HG03354 (cell line): ENCODE measurements around the gene OR4D11.
"Not testable (repeated sequence)": the region's sequence is repeated elsewhere in the genome, so short reads cannot be mapped to it uniquely, and the experiment has no call there.

Experiments used
- ATAC-seq: cut with Tn5 transposase; IDR thresholded peaks from one replicate; pipeline ENCODE4 v1.9.1; 2021; ENCODE audit warnings: mild to moderate bottlenecking; ENCODE audit not compliant: unreplicated experiment, poor library complexity, severe bottlenecking

Gene OR4D11

DNA sequence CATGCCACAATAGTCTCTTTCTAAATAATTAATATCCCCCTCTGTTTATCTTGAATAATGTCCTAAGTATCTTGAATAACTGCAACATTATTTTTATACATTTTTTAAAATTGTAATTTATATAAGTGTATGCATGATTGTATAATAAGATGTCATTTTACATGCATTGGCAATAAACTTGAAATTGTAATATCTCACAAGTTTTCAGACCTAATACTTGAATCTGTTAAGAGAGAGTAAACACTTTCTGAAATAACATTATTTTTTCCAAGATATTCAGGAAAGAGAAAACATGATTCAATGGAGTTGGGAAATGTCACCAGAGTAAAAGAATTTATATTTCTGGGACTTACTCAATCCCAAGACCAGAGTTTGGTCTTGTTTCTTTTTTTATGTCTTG lies at the start of gene OR4D11:
OR4D11 (plus strand) TSS at position 301 of the 400 bp plus-strand sequence; CDS start at position 301, 0 bp downstream.
- no peak for ATAC-seq

DNA sequence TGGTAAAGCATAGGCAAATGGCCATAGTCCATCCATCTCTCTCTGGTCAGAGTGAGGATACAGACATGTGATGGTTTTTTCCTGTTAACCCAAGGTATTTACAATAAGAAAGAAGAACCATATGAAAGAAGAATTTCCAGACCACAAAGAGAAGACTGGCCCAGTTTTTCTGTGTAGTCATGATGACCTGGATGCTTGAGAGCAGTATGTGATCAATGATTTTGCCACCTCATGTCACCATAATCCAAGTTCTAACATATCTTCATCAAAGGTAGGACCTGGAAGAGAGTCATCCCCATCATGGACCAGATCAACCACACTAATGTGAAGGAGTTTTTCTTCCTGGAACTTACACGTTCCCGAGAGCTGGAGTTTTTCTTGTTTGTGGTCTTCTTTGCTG lies 46.7 kb upstream of the OR4D11 start, which contains the start of gene OR4D6:
OR4D6 (plus strand) TSS at position 301 of the 400 bp plus-strand sequence; CDS start at position 301, 0 bp downstream.
- ATAC-seq: no peak

- ATAC-seq: no peak
Measured at GRCh38 chr11:59459916-59460315, 43.5 kb upstream of the OR4D11 start.

GRCh38 chr11:59463190-59463641 lies 40.2 kb upstream of the OR4D11 start:
- no peak for ATAC-seq

- no peak for ATAC-seq
Measured at GRCh38 chr11:59473015-59473414, 30.4 kb upstream of the OR4D11 start, which contains the start of gene OR4D10. OR4D10 (plus strand) TSS chr11:59473315; CDS start chr11:59477430, 4,115 bp downstream.

- no peak for ATAC-seq
Measured at GRCh38 chr11:59475176-59475575, 28.2 kb upstream of the OR4D11 start.

- no peak for ATAC-seq
Measured at GRCh38 chr11:59479906-59480305, 23.5 kb upstream of the OR4D11 start.

DNA sequence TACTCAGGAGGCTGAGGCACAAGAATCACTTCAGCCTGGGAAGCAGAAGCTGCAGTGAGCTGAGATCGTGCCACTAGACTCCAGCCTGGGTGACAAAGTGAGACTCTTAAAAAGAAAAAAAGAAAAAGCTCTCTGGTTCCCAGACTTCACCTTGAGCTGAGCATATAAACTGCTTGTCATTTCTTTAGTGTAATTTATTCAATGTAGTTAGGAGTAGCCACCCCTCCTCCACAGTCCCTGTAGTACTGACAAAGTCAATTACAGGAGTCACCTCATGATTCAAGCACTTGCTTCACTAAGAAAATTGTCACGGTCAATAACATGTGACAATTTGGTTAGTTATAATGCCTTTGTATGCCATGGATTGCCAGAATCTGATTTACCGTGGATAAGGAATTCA lies 23.0 kb upstream of the OR4D11 start:
- ATAC-seq: no peak

GRCh38 chr11:59501931-59502330 lies 1.4 kb upstream of the OR4D11 start:
- no peak for ATAC-seq

DNA sequence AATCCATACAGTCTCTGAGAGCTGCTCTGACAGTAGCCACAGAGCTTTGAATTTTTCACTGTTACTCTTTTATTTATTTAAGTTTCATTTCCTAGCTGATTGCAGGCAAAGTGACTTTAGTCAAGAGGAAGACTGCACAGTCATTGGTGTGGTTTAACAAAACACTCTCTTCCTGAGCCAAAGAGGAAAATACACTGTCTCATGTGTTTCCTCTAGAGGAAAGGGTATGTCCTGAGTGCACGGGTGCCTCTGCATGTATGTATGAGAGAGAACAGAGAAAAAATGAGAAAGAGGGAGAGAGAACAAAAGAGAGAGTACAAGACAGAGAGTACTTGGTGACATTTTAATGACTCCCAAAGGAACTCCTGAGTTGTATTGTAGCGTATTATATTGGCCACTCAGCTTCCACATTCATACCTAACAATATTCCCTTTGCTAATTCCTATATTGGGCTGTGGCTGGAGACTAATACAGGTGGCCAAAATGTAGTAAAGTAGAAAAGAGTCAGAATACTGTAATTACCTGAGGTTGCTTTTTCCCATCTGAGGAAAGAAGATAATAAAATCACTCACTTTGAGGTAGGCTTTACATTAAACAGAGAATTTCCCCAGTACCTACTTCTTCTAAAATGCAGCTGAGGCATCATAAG lies 7.7 kb downstream of the OR4D11 start, which contains the start of gene OR4D9:
OR4D9 (plus strand) TSS at position 599 of the 649 bp plus-strand sequence. CDS start 3,374 bp downstream, outside the sequence.
- ATAC-seq: no peak

DNA sequence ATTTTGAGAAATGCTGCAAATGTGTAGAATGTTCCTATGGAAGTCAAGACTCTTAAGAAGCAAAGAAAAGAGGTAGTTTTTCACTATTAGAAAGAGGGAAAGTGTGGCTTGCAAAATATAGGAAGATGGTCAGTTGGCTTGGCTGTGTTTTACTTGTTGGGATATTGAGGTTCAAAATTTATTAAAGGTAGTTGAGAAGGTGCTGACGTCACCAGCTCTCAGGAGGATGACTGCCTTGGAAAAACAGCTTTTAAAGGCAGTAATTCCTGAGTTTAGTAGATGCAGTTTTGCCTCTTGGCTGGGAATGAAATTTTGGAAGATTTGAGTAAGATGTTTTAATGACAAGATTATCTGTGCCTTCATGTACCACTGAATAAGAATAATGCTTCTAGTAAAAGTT lies 8.3 kb downstream of the OR4D11 start:
- no peak for ATAC-seq

- ATAC-seq: not testable (repeated sequence)
Measured at GRCh38 chr11:59520139-59520538, 16.8 kb downstream of the OR4D11 start.

GRCh38 chr11:59520741-59521140 lies 17.4 kb downstream of the OR4D11 start:
- no peak for ATAC-seq

DNA sequence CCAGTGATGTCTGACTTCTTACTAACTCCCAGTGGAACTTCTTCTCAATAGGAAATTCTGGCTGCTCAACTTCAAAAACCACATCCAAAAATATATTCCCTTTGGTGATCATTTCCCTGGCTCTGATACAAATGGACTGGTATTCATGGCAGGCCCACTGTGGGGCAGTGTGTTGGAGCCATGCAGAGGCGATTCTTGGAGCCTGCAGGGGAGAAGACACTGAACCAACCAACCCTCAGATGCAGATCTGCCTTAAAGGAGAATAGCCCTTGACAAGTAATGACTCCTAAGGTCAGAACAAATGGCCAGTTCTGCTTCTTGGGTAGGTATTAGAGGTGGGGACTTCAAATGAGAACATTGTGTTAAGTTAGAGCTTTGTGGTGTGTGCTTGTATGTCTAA lies 20.2 kb downstream of the OR4D11 start:
- ATAC-seq: no peak

GRCh38 chr11:59528711-59529110 lies 25.3 kb downstream of the OR4D11 start:
- ATAC-seq: no peak

DNA sequence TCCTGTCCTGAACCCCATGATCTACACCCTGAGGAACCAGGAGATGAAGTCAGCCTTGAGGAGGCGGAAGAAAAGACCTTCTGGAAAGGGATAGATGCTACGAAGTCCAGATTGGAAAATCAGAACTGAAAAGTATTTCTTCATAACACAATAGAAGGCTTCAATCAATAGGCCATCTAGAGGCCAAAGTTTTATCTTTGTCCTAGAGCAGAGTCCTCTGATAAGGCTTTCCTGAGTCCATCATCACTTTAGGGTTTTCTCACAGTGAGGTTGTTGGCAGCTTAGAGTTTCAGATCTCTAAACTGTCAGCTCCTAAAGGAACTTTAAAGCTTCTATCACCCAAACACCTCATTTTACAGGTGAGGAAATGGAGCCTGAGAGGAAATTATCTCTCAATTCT lies 29.2 kb downstream of the OR4D11 start:
- no peak for ATAC-seq

DNA sequence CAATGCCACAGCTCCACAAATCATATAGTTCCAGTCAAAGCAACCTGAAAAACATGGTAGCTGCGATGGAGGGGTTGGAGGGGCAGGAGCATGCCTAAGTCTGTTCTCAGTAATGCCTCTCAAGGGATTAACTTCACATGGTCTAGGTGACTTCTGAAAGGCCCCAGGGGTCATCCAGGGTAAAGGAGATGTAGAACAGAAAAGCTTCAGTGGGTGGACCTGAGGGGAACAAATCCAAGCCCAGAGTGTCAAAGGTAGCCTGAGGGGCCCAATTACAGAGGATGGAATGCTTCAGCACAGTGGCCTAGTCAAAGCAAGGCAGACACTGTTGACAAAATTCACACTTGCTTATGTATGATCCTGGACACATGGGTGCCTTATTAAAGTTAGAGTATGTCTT lies 31.3 kb downstream of the OR4D11 start:
- ATAC-seq: no peak

- ATAC-seq: no peak
Measured at GRCh38 chr11:59542142-59542810, 38.9 kb downstream of the OR4D11 start.

GRCh38 chr11:59543713-59544112 lies 40.3 kb downstream of the OR4D11 start:
- not testable (repeated sequence) for ATAC-seq

- no peak for ATAC-seq
Measured at GRCh38 chr11:59544869-59545178, 41.4 kb downstream of the OR4D11 start.
